ENCODE results near the gene ARHGAP4.

DNA sequence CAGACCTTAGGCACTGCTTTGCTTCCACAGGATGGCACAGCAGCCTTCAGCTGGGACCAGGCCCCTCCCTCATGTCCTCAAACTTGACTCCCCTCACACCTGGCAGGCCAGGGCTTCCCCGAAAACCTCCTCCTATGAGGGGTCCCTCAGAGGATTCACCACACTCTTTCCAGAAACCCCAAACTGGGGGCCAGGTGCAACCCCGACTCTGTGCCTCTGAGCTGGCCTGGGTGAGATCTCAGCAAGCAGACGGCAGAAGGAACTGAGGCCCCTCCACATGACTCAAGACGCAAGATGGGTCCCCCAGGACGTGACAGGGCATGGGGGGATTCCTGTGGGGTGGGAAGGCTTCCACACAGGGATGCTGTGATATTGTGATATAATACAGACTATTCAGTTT, 39.3 kb upstream of the ARHGAP4 start:
- no peak for TF ChIP-seq CTCF (IDR thresholded peaks at IDR 0.05; ENCODE audit: insufficient read depth, low read length)
- no peak for TF ChIP-seq POLR2AphosphoS5 (IDR thresholded peaks at IDR 0.05; ENCODE audit: low read depth)
- no peak for TF ChIP-seq GABPA (IDR thresholded peaks at IDR 0.05; ENCODE audit: low read depth)
- no peak for TF ChIP-seq REST (IDR thresholded peaks at IDR 0.05; ENCODE audit: insufficient replicate concordance, low read depth)
- no peak for TF ChIP-seq SPI1 (IDR thresholded peaks at IDR 0.05; ENCODE audit: borderline replicate concordance, low read depth)
